Fibroblast of villous mesenchyme (primary cell): ENCODE measurements around the gene DYNLT2. TPM values are rescaled to one million over a fixed set of nuclear protein-coding genes. Genes with fewer than 3 reads are reported as not detected.

ENCODE experiments used
- DNase-seq: peaks from one replicate; pipeline ENCODE4 v3.0.0-alpha.2; 2010; ENCODE audit warnings: low read depth
- H3K4me3 ChIP-seq: 2 replicates; pipeline ENCODE4 v1.5.1; 2011; ENCODE audit warnings: low read depth, mild to moderate bottlenecking, low read length
- CTCF ChIP-seq: IDR thresholded peaks from 2 replicates; pipeline ENCODE4 v1.5.1; 2012; ENCODE audit warnings: low read depth, mild to moderate bottlenecking, low read length; ENCODE audit not compliant: insufficient read depth
- total RNA-seq: library from RNA; depleted of rRNA; stranded (reverse); fragments of >200 nt; gene quantifications from 2 replicates; pipeline ENCODE4 v1.2.3, GENCODE V29; 2012

The DYNLT2 gene
- total RNA-seq: 1.3 TPM in 2 replicates

GRCh38 chr6:169751242-169752073, at the start of gene DYNLT2, which contains the start of gene ERMARD:
TSS of gene DYNLT2 (minus strand) at chr6:169751572. CDS start at chr6:169751458, 114 bp downstream.
TSS of gene ERMARD (plus strand) at chr6:169751622. CDS start at chr6:169751658, 36 bp downstream.
- peak; percentile 25 for TF ChIP-seq CTCF
- H3K4me3 ChIP-seq: peak within 1 kb of the TSS; percentile 92
- peak; percentile 96 for DNase-seq

GRCh38 chr6:169800668-169801395, 49.5 kb upstream of the DYNLT2 start:
- no peak for TF ChIP-seq CTCF
- H3K4me3 ChIP-seq: no peak overlapping the region
- DNase-seq: peak; percentile 47

- no peak for TF ChIP-seq CTCF
- H3K4me3 ChIP-seq: no peak overlapping the region
- no peak for DNase-seq
Measured at GRCh38 chr6:169800116-169800667, 48.8 kb upstream of the DYNLT2 start.

GRCh38 chr6:169799474-169799926, 48.1 kb upstream of the DYNLT2 start:
- no peak for DNase-seq
- no peak overlapping the region for H3K4me3 ChIP-seq
- no peak for TF ChIP-seq CTCF

- H3K4me3 ChIP-seq: no peak overlapping the region
- no peak for TF ChIP-seq CTCF
- no peak for DNase-seq
Measured at GRCh38 chr6:169798764-169799473, 47.5 kb upstream of the DYNLT2 start.

GRCh38 chr6:169795196-169795595, 43.8 kb upstream of the DYNLT2 start:
- no peak for TF ChIP-seq CTCF
- H3K4me3 ChIP-seq: no peak overlapping the region
- no peak for DNase-seq
